Iris pigment epithelial cell (primary cell): Measurements from ENCODE around the gene AURKA.
"Not testable (repeated sequence)": the region's sequence is repeated elsewhere in the genome, so short reads cannot be mapped to it uniquely, and the experiment has no call there.

Source experiments
- DNase-seq: peaks from one replicate; pipeline ENCODE4 v3.0.0-alpha.2; 2011; ENCODE audit warnings: low read depth

The AURKA gene

DNA sequence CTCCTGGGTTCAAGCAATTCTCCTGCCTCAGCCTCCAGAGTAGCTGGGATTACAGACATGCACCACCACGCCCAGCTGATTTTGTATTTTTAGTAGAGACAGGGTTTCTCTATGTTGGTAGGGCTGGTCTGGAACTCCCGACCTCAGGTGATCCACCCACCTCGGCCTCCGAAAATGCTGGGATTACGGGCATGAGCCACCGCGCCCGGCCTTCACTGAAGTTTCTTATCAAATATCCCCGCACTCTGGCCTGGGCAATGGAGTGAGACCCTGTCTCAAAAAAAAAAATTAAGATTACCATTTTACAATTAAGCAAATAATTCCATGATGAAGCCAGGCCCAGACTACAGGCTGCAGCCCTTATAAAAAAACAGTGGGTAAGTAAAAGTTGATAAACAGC lies 1.6 kb downstream of the AURKA start:
- not testable (repeated sequence) for DNase-seq

DNA sequence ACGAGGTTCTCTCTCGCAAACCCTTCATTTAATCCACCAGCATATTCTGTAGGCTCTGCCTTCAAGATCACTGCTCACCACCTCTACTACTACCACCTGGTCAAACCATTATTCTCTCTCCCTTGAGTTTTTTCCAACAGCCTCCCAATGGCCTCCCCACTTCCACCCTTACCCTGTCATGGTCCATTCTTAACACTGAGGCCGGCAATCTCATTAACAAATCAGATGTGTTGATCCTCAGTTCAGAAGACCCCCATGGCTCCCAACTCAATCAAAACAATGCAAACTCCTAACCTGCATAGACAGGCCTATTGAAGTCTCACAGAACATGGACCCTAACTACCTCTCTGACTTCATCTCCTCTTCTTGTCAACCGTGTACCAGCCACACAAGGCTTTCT lies 2.2 kb downstream of the AURKA start:
- no peak for DNase-seq

DNA sequence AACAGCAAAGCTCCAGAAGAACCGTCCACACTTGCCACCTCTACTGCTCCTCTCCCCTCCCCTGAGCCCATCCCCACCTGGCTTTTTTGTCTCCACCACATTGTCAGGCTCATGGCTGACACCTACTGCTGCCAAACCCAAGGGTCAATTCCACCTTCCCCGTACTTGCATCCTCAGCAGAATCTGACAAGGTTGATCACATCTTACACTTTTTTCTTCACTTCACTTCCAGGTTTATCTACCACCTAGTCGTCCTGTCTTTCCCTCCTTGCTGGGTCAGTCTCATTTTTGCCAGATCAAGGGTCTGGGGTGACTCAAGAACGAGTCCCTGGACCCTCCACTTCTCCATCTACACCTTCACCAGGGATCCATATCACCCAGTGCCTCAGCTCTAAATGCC lies 3.1 kb downstream of the AURKA start:
- DNase-seq, result no peak

DNA sequence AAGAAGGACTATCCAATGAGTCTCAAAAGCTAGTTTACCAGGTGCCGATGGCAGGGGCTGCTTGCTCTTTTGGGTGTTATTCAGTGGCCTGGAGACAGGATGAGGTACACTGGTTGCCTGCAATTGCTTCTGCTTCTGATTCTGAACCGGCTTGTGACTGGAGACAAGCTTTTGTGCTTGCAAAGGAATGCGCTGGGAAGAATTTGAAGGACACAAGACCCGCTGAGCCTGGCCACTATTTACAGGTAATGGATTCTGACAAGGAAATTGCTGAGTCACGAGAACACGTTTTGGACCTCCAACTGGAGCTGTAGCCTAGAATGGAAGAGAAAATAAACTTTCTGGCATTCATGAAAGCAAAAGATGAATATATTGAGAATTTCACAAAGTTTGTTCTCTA lies 5.8 kb downstream of the AURKA start:
- no peak for DNase-seq

DNA sequence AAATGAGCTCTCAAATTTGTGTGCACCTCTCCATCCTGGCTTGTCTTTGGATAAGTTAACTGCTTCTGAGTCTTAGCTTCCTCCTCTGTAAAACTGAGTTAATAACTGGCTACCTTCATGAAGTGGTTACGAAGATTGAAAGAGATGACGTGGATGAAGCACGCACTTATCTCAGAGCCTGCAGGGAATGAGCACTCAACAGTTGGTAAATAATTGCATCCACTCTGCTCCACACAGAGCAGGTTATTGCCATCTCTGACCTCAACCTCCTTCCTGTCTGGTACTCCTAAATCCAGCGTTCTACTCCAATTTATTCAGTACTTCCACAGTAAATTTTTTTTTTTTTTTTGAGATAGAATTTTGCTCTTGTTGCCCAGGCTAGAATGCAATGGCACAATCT lies 6.9 kb downstream of the AURKA start:
- no peak for DNase-seq

DNA sequence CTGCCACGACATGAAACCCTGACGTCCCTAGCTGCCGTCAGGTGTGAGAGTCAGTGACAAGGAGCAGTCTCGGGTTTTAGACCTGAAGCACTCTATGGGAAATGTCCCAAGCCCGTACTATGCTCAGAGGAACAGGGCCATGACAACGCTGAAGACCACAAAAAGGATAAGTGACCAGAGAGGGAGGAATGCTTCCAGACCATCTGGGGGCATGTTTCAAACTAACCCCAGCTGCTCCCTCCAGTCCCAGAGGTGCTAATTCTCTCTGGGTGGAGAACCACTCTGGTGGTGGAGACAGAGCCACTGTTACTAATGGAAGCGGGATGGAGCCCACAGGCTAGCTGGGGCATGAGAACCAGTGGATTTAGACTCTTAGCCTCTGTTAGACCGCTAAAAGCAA lies 8.7 kb downstream of the AURKA start:
- no peak for DNase-seq

DNA sequence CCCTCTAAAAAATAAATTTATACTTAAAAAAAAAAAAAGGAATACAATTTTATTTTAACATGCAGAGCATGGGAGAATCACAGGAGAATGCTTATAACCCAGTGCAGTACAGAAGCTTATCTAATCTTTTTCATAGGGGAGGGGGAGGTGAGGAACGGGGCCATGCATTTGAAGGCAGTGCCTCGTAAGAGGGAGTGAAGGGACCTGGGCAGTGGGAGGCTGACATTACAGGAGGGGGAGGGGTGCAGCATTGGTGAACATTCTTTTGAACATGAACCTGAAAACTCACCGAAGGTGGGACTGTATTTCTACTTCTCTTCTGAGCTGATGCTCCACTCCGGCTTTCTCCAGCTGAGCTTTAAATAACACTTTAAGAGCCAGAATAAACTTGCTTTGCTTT lies 9.3 kb downstream of the AURKA start:
- no peak for DNase-seq

DNA sequence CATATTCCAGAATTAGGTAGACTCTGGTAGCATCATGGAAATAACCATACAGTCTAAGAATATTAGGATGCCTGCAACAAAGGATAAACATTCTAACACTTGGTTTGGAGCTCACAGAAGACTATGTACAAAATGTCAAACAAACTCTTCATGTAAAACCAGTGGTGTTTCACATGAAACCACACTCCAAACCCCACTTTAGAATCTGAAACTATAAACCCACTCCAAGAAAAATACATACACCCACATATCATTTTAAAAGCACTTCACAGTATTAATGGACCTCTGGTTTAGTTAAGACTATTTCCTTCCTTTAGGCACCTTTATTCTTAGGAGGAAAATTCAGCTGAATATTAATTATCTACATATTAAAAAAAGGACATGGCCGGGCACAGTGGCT lies 10.5 kb downstream of the AURKA start:
- DNase-seq, result no peak

DNA sequence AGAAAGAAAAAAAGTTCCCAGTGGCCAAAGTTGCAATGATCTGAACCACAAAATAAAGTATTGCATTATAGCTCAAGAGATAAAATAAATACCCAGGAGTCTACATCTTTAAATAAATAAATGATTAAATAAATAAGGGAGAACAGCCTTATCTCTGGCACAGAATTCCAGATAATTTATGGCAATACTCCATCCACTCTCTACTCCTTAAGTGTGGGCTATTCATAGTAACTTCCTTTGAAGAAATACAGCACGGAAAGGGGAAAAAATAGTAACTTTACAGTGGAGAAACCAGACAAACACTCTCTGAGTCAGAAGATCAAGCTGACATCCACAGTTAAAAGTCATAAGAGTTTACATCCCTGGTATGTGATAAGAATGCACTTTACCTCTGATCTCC lies 11.6 kb downstream of the AURKA start:
- DNase-seq, result peak; percentile 67

DNA sequence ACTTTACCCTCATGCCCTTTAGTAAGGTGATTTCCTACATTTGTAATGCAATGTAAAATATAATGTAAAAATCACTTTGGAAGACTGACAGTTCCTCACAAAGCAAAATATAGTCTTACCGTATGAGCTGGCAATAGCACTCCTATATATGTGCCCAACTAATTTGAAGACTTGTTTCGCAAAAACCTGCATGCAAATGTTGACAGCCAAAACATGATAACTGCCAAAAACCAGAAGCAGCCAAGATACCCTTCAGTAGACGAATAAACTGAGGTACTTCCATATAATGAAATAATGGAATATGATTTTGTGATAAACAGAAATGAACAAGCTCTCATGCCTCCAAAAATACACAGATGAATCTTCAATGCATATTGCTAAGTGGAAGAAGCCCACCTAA lies 13.6 kb downstream of the AURKA start:
- no peak for DNase-seq

DNA sequence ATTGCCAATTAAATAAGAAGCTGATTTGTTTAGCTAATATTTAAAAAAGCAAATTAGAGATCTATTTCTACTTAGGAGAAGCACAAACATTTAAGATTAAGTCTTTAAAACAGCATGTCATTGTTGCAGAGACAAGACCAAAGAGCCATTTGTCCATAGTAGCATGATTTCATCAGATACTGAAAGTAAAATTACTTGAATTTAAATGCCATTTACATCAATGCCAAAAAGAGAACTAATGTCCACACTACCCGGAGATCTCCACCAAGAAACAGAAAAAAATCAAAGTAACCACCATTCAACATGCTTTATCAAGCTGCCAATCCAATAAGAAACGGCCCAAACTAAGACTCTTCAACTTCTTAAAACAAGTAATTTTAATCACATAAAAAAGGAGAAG lies 15.7 kb downstream of the AURKA start:
- no peak for DNase-seq

DNA sequence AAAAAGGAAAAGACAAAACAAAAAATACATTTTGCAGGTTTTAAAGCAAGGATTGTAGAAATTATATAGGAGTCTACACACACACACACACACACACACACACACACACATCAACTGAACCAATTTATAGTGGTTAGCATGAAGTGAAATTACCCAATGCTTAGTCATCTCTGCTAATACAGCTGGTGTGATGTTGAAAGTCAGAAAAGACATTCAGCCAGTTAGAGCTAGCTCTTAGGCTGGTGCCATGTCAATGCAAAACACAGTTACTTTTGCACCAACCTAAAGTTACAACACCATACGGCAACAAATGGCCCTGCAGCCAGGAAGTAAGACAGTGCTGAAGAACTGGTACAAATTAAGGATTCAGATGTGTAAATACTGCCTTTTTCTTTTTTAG lies 18.1 kb downstream of the AURKA start:
- peak; percentile 98 for DNase-seq

DNA sequence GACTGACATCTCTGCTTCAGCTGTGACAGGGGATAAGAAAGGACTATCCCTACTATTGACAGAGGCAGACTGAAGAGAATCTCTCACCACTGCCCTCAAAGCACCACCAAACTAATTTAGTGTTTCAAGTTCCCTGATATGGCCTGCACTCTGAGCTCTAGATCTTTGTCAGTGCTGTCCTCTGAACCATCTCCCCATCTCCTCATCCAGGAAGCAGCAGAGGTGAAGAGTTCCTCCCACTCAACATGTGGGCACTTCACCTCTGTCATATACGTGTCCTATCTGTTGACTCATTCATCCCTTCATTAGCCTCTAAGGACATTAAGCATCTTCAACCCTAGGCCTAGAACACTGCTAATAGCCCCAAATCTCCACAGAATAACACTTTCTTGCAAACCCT lies 19.2 kb downstream of the AURKA start:
- no peak for DNase-seq

DNA sequence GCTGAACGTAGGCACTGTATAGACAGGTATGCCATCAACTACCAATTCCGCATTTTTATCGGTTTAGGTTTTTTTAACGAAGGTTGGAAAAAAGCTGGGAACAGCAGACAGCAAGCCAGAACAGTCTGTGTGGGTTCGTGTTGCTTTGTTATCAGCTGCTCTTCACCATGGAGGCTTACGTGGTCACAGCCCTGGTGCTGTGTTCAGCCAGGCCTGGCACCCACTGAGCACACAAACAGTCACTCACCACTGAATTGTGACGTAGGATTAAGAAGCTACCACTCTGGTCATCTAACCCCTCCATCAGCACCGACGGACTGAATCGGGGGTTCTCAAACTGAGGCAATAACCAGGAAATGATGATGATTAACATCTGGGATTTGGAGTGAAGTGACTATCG lies 20.0 kb downstream of the AURKA start:
- no peak for DNase-seq

DNA sequence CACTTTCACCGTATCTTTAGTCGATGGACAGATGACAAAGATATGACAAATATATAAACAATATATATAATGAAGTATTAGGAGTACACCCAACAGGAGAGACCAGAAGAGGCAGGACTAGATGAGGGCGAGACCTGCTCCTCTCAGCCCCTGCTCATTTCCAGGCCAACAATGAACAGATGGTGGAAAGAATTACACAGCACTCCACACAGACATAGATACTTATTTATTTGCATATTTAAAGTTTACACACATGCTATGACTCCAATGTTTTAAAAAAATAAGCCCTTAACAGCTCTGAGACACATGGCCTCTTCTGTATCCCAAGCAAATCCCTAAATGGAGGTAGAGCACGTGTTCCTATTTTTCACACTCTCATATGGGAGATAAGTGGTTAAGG lies 22.8 kb downstream of the AURKA start:
- DNase-seq, result no peak

DNA sequence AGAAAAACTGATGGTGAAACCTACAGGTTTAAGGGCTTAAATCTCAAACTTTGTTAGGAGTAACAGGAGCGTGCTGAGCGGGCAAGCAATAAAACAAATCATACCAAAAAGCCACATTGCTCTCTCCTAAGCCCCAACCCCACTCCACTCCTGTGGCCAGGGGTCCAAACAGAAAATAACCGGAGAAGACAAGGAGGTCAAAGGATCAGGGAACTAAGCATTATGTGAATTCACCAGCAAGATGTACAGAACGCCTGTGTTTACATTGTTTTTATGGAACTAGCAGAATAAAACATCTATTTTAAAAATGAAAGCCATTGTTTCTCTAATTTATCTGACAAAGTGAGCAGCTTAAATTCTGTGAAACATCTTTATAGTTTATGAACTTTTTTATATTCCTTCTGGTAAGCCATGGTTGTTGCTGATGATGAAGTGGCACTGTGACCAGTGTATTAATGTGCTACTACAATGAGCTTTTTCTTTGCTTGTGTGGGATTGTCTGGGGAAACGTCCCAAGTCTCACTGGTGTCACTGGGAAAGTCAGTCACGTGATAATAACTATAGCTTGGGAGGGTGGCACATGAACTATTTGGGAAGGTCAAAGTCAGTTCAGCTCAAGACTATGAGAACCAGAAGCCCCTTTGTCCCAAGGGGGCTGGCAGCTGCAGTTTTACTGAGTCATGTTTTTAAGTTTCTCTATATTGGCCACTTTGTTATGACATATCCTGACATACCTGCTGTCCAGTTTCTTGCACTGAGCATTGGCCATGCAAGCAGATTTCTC lies 23.5 kb downstream of the AURKA start:
- DNase-seq, result no peak

DNA sequence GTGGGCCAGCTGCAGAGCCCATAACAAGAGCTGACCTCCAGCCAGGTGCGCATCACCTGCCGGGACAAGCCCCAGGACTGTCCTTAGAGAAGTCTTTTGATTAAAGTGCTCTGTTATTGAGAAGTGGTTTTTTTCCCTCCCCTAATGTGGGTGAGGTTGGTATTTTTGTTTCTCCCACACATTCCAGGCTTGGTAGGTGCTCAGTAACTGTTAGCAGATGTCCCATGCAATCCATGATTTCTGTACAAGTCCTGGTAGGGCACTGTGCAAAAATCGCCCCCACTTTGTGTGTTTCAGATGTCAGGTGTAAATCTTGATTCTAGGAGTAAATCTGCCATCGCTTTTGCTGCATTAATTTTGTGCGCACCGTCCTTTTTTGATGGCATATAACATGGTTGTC lies 28.5 kb downstream of the AURKA start:
- DNase-seq, result no peak

DNA sequence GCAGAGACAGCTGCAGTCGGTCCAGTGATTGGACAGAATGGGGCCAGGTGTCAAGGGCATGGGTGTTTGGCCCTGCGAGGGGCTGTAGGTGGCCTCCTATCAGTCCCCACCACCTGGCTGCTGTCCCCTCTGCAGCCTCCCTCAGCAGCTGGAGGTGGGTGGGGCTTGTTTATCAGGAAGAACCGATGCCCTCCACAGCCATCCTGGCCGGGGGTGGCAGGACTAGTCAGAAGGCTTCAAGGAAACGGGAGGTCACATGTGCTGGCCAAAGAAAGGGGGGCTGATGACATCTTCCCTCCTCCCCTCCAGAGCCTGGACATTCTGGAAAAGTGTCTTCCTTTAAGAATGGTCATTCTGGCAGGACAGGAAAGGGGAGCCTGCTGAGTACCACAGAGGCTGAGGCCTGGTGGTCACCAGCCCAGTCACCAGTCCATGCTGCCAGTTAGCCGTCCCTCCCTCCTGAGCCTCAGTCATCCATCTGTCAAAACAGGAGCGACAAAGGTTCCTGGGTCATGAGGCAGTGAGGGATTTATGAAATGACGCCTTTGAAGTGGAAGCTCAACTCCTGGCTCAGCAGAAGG lies 29.1 kb downstream of the AURKA start:
- DNase-seq, result peak; percentile 12

DNA sequence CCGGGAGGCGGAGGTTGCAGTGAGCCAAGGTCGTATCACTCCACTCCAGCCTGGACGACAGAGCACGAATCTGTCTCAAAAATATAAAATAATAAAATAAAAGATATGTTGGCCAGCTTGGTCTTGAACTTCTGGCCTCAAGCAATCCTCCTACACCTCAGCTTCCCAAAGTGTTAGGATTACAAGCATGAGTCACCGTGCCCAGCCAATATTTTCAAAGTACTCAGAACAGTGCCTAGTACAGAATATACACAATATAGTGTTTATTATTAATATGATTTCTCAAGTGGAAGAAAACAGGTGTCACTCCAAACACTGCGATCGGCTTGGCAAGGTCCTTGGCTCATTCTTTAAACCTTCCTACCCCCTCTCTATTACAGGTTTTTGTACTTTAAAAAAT lies 30.1 kb downstream of the AURKA start:
- peak; percentile 19 for DNase-seq

DNA sequence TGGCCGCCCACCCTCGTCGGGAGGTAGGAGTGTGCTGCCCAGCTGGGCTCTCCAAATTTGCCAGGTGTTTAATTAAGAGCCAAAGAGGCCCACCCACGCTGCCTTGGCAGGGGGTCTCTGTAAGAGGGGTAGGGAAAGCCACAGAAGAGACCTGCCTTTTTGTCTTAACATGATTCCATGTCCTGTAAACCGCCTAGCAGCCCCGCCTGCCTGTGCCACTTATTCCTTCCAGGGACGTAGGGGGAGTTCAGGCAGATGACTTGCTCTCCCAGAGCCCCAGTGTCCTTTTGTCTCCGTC lies 31.2 kb downstream of the AURKA start:
- no peak for DNase-seq

DNA sequence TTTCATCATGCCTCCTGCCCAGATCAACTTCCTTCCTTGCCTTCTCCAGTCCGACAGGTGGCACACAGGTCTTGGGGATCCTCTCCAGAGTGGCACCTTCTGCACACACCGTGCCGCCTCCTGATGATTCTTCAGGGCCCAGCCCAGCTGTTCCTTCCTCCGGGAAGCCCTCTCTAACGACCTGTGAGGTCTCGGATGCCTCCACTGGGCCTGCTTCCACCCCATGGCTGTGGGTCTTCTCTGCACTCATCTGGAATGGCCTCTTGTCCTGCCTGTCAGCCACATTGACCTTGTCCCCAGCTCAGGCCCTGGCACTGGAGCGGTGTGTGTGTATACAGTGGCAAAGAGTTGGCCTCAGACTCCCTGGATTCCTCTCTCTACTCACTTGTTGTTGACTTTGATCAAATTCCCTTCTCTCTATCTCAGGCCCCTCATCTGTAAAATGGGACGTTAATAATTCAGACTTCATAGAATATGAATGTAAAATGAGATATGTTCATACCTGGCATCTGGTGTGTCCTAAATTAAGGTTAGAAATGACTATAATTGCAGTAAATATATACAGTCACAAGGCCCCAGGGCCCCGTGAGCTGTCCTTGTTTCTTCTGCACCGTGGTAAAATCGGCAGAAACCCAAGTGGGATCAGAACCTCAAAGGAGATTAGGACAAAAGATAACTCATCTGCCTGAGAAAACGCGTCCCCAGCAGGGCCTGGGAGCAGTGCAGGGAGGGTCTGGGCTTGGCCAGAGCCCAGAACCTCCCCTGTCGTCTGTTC lies 31.7 kb downstream of the AURKA start:
- no peak for DNase-seq

DNA sequence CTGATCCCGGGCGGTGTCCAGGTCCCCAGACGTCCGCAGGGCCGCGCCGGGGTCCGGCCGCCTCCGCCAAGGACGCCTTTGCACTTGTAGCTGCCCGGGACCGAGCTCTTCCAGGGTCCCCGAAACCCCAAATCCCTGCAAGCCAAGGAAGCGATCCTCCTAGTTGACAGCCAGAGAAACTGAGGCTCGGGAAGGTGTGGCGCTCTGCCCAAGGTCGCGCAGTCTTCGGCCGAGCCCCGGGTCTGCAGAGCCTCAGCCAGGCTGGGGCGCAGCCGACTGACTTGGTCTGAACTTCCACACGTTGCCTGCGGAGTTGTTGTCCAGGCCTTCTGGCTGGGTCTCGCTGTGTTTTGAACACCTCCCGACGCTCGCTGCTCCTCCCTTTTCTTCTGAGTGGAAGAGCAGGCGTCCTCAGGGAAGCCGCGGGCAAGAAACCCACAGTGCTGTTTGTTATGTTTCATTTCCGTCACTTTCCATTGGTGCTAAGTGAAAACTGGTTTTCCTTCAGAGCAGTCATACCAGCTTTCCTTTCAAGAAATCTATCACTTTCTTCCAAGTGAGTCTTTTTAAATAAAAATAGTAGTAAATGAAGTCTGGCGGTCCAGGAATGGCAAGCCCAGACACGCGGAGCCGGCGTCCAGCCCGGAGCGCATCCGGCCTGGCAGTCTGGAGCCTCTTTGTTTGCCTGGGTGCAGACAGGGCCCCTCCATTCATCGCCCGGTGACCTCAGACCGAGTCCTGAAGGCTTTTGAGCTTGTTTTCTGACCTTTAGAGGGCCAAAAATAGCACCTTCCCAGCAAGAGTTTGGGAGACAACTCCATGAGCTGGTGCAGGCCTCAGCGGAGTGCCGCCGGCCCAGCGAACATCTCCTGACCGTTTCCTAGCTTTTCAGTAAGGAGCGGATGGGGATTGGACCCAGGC lies 32.5 kb downstream of the AURKA start:
- DNase-seq, result peak; percentile 88
